ENCODE data around the gene ITGB3BP. TPM values are rescaled to one million over a fixed set of nuclear protein-coding genes. Genes with fewer than 3 reads are reported as not detected.

Gene ITGB3BP
- total RNA-seq, 1 experiment from 2014 or later, result 75.0 TPM

- H3K27ac ChIP-seq (ENCODE audit: low read depth, low read length, poor library complexity, severe bottlenecking), result no peak overlapping the region
- no peaks in the 10 kb centered on the region for H3K4me1 ChIP-seq (ENCODE audit: insufficient read depth, low read length, poor library complexity, severe bottlenecking)
- ChIA-PET POLR2A (ENCODE audit: low non-redundant PET) (no interaction called here), CTCF (no interaction called here)
- no peaks in the 10 kb centered on the region for H3K9me3 ChIP-seq (ENCODE audit: low read depth, low read length, poor library complexity, severe bottlenecking)
- TF ChIP-seq EZH2 (IDR thresholded peaks at IDR 0.05; ENCODE audit: borderline replicate concordance, low read depth, low read length, poor library complexity, severe bottlenecking), result no peak
- no peak for TF ChIP-seq CTCF (conservative IDR thresholded peaks at IDR 0.05; ENCODE audit: low read depth, low read length)
- intact Hi-C loops (cut with micrococcal nuclease; ENCODE audit: unreplicated experiment), result no loop called here
- no TSS peak for BruUV-seq (replicated peaks)
- H3K36me3 ChIP-seq (ENCODE audit: insufficient read depth, low read length, poor library complexity, severe bottlenecking), result peaks cover 6% of the 10 kb centered on the region
- H3K4me3 ChIP-seq (ENCODE audit: low read depth, low read length, poor library complexity, severe bottlenecking), result no peak overlapping the region
- H3K27me3 ChIP-seq (replicated peaks; ENCODE audit: insufficient read depth, low read depth, low read length, poor library complexity), result no peaks in the 10 kb centered on the region
- DNase-seq (ENCODE audit: low spot score), result no peak
Observed at GRCh38 chr1:63405987-63406386, 117.0 kb downstream of the ITGB3BP start.

DNA sequence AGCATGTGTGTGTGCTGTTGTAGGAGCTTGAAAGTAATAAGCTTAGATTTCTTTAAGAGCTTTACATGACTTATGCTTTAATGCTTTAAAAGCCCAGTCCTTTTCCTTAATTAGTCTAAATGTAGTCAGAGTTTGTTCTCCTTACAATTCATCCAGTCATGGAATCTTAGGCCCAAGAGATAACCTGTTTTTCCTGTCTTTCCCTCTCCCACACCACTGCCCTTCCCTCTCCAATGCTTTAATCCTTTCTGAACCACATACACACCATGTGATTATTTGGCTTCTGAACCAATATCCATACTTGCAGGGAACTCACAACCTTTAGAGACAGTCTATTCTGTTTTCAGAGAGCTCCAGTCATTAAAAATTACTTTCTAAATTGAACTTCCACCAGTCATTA, 118.0 kb downstream of the ITGB3BP start:
- DNase-seq (ENCODE audit: low spot score), result no peak
- ChIA-PET POLR2A (ENCODE audit: low non-redundant PET) (no interaction called here), CTCF (no interaction called here)
- BruUV-seq (replicated peaks), result no TSS peak
- TF ChIP-seq CTCF (conservative IDR thresholded peaks at IDR 0.05; ENCODE audit: low read depth, low read length) (no peak), EZH2 (IDR thresholded peaks at IDR 0.05; ENCODE audit: borderline replicate concordance, low read depth, low read length, poor library complexity, severe bottlenecking) (no peak)
- Histone ChIP-seq H3K9me3 (ENCODE audit: low read depth, low read length, poor library complexity, severe bottlenecking) (no peaks in the 10 kb centered on the region), H3K4me3 (ENCODE audit: low read depth, low read length, poor library complexity, severe bottlenecking) (no peak overlapping the region), H3K27ac (ENCODE audit: low read depth, low read length, poor library complexity, severe bottlenecking) (no peak overlapping the region), H3K36me3 (ENCODE audit: insufficient read depth, low read length, poor library complexity, severe bottlenecking) (peaks cover 6% of the 10 kb centered on the region), H3K27me3 (replicated peaks; ENCODE audit: insufficient read depth, low read depth, low read length, poor library complexity) (no peaks in the 10 kb centered on the region), H3K4me1 (ENCODE audit: insufficient read depth, low read length, poor library complexity, severe bottlenecking) (no peaks in the 10 kb centered on the region)
- intact Hi-C loops (cut with micrococcal nuclease; ENCODE audit: unreplicated experiment), result no loop called here

DNA sequence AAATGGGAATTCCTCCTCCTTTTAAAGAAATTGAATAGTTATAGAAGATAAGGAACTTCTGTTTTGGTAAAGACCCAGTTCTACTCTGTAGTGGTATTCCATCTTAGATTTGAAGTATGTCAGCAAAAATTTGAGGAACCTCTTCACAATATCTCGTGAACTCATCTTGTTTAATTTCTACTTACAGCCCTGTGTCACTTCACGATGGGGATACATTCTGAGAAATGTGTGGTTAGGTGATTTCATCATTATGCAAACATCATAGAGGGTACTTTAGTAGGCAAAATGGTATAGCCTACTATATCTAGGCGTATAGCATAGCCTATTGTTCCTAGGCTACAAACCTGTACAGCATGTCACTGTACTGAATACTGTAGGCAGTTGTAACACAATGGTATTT, 119.6 kb downstream of the ITGB3BP start:
- no TSS peak for BruUV-seq (replicated peaks)
- no peak for TF ChIP-seq EZH2 (IDR thresholded peaks at IDR 0.05; ENCODE audit: borderline replicate concordance, low read depth, low read length, poor library complexity, severe bottlenecking)
- no peak for TF ChIP-seq CTCF (conservative IDR thresholded peaks at IDR 0.05; ENCODE audit: low read depth, low read length)
- no peaks in the 10 kb centered on the region for H3K9me3 ChIP-seq (ENCODE audit: low read depth, low read length, poor library complexity, severe bottlenecking)
- no peak overlapping the region for H3K4me3 ChIP-seq (ENCODE audit: low read depth, low read length, poor library complexity, severe bottlenecking)
- DNase-seq (ENCODE audit: low spot score), result no peak
- H3K27me3 ChIP-seq (replicated peaks; ENCODE audit: insufficient read depth, low read depth, low read length, poor library complexity), result no peaks in the 10 kb centered on the region
- ChIA-PET POLR2A (ENCODE audit: low non-redundant PET) (no interaction called here), CTCF (no interaction called here)
- H3K4me1 ChIP-seq (ENCODE audit: insufficient read depth, low read length, poor library complexity, severe bottlenecking), result no peaks in the 10 kb centered on the region
- peaks cover 6% of the 10 kb centered on the region for H3K36me3 ChIP-seq (ENCODE audit: insufficient read depth, low read length, poor library complexity, severe bottlenecking)
- no peak overlapping the region for H3K27ac ChIP-seq (ENCODE audit: low read depth, low read length, poor library complexity, severe bottlenecking)
- intact Hi-C loops (cut with micrococcal nuclease; ENCODE audit: unreplicated experiment), result no loop called here

All from A673 (cell line).